GM20431 (cell line): ENCODE data around the gene ANKS1A.
"Not testable (repeated sequence)": the region's sequence is repeated elsewhere in the genome, so short reads cannot be mapped to it uniquely, and the experiment has no call there.

Experiments
- in situ Hi-C: fragments of 300-500 bp; cut with MseI, MboI; formaldehyde crosslinking; loops from one replicate; pipeline ENCODE4 v1.15.0; 2020; ENCODE audit warnings: low sequenced_read_pairs; ENCODE audit not compliant: unreplicated experiment

The ANKS1A gene

DNA sequence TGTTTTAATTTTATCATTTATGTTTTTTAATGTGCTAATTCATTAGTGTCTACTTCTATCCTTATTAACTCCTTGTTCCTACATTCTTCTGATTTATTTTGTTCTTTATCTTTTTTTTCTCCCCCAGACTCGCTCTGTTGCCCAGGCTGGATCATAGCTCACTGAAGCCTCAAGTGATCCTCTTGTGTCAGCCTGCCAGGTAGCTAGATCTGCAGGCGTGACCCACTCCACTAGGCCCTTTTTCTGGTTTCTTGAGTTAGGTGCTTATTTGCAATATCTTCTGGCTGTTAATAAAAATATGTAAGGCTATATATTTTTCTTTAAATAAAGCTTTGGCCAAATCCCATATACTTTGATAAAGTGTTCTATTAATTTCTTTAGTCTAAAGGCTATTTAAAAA lies 4.1 kb upstream of the ANKS1A start:
- in situ Hi-C loops = no loop called here

DNA sequence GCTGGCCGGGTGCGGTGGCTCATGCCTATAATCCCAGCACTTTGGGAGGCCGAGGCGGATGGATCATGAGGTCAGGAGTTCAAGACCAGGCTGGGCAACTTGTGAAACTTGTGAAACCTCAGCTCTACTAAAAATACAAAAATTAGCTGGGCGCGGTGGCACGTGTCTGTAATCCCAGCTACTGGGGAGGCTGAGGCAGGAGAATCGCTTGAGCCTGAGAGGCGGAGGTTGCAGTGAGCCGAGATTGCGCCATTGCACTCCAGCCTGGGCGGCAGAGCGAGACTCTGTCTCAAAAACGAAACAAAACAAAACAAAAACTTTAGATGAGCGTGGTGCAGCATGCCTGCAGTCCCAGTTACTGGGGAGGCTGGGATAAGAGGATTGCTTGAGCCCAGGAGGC lies 3.2 kb upstream of the ANKS1A start:
- in situ Hi-C loops = not testable (repeated sequence)

DNA sequence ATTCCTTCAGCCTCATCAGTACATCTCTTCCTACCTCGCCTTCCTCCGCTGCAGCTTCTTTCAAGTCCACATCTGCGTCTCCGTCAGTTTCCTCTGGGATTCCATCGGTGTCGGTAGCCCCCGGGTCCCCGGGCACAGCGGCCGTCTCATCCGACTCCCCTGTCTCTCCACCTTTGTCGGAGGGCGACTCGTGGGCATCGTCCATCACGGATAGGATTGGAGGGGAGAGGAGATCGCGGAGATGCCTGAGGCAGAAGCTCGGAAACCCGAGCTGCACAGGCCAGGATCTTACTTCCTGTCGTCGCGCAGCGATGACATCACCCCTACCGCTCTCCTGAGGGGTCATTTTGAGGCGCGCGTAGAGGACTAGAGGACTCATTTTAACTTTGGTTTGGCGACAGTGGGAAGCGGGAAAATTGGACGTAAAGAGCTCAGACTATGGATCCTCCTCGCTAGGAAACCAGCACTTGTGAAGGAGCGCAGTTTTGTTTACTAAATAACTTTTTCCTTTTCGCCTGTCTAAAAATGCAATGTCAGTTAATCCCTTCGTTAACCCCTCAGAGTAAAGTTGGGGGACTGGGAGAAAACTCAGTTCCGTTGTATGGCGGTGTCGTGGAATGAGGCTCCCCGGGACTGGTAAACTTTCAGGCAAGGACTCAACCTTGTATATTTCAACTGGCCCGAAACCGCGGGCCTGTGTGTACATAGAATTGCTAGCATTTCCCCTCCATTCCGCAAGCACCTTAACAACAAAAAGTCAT lies 1.1 kb upstream of the ANKS1A start, which contains the start of gene TAF11:
Gene TAF11 (minus strand): TSS at position 290 of the 761 bp plus-strand sequence. CDS start 85 bp downstream, at position 205.
- in situ Hi-C loops = no loop called here

DNA sequence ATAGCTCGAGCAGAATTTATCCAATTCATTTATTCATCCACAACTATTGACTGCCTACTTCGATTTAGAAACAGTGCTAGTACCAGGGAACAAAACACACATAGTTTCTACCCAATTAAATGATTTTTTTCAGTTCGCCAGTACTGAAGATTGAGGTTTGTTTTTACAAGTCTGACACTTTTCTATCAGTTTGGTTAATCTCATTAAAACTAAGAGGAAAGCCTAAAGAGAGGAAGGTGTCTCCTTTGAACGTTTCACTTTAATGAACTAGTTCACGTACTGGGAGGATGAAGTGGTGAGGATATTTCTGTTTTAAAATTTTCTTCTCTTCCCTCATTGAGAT lies 570 bp upstream of the ANKS1A start:
- in situ Hi-C loops = no loop called here

DNA sequence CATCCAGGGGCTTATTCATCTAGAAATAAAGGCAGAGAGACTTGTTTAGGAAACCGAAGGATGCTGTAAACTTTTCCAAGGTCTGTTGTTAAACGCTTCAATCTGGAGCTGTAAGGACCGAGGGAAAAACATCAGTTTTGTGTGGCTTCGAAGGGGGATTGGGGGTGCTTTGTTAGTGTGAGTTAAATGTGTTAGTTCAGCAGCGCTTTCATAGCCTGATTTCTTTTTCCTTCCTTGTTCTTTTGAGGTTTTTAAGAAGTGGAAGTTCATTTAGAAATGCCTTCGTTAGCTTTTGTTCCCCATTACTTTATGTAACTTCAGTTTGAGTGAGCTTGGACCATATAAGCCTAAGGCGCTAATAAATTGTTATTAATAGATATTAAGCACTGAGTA lies 1.5 kb downstream of the ANKS1A start:
- in situ Hi-C loops = no loop called here

DNA sequence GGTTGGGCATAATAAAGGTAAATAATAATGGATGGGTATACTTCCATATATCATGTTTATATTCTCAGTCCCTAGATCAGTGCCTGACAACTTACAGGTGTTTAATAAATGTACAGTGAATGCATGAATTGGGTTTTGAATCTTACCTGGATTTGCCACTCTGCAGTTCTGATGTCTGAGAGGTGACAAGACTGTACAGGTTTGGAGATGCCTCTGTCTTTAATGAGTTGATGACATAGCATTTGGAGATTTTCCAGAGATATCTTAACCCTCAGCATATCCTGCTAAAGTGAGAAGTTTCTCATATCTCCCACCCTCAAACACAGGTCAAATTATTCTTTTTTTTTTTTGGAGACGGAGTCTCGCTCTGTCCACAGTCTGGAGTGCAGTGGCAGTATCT lies 2.2 kb downstream of the ANKS1A start:
- in situ Hi-C loops = no loop called here

DNA sequence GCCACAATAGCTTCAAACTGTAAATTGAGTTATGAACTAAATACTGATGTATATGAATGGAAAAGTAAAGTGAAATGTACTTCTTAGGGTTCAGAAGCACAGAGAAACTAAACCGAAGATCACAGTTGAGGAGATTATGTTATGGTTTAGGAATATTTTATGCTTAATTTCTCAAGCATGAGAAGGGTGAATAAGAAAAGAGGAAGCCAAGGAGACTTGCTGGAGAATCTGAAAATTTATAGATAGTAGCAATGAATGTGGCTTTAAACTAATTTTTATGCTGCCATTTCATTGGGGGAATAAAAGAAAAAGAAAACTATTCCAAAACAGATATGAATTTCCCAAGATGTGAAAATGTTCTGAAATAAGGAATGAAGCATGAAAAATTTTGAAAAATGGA lies 5.6 kb downstream of the ANKS1A start:
- in situ Hi-C loops = no loop called here

DNA sequence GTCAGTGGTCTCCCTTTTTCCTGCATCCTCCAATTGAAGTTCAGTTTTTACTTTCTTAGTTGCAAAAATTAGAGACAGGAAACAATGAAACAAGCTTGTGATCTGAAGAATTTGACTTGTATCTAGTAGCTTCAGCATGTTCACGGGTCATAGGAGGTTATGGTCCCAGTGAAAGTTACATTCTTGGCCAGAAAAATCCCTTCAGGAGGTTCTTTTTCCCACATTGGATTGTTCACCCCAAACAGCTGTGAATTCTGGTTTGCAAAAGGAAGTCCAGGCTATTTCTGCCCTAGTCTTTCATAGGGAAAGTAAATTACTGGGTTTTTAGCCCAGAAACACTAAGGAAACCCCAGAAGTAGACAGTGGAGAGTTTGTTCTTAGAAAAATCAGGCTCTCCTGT lies 8.1 kb downstream of the ANKS1A start:
- in situ Hi-C loops = no loop called here

DNA sequence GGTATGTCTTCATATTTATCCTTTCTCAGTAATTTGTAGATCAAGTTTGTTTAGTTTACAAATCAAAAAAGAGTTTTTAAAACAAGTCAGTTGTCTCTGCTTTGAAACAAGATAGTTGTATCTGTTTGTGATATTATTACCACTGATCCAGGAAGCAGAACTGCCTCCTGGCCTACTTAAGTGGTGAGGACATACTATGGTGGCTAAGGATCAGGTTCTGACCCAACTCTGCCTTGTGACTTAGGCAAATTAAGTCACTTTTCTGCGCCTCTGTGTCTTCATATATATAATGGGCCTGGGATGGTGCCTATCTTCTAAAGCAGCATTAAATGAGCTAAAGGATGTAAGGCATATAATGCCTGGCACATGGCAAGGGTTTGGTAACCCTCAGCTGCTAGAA lies 8.7 kb downstream of the ANKS1A start:
- in situ Hi-C loops = no loop called here

DNA sequence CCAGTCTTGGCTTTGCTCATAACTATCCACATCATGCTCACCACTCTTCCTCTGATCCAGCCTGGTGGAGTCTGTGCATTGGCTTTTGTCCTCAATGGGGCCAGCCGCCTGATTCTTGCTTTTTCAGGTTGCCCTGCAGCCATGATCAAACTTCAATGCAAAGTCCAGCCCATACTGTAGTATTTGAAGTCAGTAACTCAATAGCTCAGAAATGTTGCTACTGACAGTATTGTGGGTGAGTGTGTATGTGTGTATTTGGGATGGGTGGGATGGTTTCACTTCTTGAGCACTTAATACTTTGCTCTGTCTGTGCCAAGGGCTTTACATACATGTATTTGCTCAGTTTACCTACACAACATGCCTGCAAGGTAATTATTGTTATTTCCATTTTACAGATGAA lies 10.7 kb downstream of the ANKS1A start:
- in situ Hi-C loops = not testable (repeated sequence)

DNA sequence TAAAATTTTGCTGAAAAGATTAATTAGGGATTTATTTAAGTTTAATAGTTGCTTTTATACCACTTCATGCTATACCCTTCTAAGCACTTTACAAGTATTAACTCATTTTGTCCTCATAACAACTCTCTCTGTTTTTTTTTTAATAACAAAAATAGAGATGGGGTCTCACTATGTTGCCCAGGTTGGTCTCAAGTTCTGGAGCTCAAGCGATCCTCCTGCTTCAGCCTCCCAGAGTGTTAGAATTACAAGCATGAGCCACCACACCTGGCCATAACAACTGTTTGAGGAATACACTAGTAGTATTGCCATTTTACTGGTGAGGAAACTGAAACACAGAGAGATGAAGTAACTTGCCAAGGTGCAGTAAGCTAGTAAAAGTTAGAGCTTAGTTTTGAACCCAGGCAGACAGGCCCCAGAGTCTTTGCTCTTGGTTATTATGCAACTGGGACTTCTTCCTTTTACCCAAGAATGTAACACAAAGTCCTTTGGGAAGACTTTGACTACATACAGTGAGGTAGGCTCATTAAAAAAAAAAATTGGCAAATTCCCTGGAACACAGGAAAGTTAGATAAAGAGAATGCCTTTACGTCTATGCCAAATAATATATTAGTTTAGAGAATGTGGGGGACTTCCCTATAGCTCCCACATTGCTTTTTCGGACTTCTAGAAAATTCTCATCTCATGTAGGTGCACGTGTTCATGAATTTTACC lies 11.4 kb downstream of the ANKS1A start:
- in situ Hi-C loops = no loop called here

DNA sequence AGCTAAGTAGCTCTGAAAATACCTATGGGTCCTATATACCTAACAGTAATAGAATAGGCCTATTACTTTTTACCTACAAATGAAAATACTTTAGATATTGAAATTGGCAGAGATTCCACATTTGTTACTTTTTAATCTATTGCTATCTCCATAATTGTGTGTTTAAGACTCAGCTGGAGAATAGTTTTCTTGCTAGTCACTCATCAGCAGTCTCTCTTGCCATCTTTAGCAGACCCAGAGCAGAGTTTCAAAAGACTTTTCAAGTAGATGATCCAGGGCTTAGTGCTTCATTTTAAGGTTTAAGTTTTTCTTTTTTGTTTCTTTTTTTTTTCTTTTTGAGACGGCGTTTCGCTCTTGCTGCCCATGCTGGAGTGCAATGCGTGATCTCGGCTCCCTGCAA lies 12.9 kb downstream of the ANKS1A start:
- in situ Hi-C loops = no loop called here

DNA sequence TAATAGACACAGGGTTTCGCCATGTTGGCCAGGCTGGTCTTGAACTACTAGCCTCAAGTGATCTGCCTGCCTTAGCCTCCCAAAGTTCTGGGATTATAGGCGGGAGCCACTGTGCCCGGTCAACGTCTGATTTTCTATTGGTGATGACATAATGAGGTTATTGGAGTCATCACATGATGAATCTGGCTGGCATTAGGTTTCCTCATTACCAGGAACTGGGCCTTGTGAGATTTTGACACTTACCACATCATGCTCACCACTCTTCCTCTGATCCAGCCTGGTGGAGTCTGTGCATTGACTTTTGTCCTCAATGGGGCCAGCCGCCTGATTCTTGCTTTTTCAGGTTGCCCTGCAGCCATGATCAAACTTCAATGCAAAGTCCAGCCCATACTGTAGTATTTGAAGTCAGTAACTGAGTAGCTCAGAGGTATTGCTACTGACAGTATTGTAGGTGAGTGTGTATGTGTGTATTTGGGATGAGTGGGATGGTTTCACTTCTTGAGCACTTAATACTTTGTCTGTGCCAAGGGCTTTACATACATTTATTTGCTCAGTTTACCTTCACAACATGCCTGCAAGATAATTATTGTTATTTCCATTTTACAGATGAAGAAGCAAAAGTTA lies 16.0 kb downstream of the ANKS1A start:
- in situ Hi-C loops = no loop called here

DNA sequence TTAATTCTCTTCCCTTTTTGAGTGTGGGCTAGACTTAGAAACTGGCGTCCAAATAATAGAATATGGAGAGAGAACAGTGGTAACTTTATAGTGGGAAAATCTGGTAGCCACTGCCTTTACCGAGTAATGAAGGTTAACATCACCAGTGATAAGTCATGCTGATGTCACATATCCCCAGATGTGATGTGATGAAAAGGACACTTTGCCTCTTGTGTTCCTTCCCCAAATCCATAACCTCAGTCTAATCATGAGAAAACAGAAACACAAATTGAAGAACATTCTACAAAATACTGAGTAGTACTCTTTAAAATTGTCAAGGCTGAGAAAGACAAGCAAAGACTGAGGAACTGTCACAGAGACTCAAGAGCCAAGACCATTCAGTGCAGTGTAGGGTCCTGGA lies 17.8 kb downstream of the ANKS1A start:
- in situ Hi-C loops = no loop called here

DNA sequence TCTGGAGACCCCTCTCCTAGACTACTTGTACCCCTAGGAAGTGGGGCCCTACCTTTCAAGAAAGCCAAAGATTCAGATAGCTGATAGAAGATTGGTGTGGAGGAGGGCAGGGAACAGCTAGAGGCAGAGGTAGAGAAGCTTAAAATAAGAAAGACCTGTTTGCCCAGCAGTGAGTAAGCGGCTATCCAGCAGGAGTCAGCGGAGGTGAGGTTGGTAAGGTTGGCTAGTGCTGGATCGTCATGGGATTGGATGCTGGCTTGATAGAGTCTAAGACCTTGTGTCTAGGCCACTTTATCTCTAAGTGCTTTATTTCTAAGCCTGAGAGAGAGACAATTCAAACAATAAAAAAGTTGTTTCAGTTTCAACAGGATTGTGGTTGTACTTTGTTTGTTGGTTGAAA lies 19.1 kb downstream of the ANKS1A start:
- in situ Hi-C loops = no loop called here

DNA sequence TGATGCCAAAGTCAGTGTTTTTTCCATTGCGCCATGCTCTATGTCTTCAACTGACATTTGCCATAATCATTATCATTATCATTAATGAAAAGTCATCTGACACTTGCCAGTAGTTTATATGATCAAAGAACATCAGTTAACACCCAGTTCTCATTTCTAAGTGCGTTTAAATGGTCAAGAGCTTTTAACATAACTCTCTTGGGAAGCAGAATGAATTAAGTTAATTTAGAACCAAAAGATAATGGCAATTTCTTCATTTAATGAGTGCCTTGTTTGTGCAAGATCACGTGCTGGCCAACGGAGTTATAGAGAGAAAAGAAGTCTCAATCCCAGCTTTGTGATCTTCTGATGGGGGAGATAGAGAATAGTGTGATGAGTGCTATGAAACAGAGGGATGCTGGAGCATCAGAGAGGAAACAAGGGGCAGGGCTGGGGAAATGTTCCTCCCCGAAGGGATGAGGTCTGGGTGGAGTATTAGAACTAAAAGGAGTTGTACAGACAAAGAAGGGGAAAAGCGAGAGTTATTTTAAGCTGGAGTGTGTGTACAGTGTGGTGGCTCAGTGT lies 20.3 kb downstream of the ANKS1A start:
- in situ Hi-C loops = no loop called here

DNA sequence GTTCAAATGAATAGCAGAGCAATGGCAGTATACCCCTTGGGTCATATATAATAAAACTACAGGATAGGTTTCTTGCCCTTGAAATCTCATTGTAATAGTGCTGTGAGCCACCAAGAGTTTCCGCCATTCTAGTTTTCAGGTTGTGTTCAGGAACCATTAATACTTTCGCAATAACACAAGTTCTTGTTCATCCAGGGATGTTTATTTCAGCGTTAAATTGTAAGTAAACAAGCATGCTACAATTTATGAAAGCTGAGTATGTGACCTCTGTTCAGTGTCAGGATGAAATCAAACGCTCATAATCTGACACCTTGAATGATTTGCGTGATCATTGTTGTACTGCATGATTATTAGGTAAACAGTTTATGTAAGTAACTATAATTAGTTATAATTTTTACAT lies 22.8 kb downstream of the ANKS1A start:
- in situ Hi-C loops = no loop called here

DNA sequence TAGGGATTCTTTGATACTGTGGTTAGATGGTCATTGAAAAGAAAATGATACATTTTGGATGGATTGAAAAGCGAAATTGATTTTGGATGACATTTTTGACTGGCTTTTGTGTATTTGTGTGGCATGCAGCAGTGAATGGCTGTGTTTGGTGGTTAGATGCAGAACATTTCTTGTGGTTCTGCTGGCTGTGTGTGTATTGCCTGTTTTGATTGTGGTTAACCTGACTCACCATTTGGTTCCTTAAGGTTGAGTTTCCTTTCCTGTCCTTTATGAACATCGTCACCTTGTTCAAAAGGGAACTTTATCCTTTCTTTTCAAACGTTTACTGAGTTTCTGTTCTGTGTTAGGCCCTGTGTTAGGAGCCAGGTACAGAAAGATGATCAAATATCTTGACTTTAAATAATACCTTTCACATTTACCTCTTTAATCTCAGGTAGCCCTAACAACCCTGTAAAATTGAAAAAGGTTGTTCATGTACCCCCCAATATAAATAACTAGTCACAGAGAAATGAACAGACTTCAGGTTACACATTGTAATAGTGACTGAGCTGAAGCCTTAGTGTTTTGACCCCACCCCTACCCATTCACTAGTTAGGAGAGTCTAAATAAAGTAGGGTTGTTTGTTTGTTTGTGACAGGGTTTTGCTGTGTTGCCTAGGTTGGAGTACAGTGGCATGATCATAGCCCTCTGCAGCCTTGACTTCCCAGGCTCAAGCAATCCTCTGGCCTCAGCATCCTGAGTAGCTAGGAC lies 23.8 kb downstream of the ANKS1A start:
- in situ Hi-C loops = no loop called here

DNA sequence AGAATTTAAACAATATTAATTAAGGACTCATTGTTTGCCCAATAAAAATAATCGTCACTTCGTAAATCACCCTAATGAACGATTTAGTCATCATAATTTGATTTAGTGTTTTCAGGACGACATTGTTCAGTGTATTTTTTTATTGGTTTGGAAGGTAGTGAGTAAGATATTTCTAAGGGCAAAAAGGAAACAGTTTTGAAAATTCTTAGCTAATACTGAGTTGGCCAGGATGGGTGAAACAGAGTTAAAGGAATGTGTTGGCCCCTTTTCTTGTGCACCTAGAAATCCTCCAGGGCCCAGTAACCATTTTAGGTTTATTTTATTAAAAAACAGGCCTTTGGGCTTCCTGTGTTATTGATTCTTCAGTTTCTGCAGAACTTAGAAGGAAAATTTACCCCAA lies 25.3 kb downstream of the ANKS1A start:
- in situ Hi-C loops = no loop called here

DNA sequence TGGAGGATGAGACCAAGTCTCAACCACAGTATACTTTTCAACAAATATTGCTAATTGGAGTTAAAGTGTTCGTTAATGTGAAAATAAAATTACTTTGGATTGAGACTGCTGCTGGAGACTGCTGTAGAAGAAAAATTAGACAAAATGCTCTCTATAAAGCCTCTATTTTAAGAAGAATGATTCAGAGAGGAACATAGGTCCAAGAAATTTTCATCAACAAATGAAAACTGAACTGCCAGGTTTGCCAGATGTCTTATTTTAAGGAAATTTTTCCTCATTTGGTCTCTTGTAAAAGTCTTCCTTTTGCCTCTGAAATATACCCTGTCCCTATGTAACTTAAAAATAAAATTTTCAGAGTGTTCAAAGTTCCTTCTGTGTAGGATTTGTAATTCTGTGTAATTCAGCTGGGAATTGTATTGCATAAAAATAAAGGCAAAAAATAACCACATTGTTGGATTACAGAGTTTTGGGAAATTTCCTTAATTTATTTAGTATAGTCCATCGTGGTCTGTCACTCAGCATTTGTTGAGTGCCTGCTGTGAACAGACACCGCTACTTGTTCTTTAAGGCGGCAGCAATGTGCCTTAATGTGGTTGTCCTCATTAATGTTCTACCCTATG lies 27.4 kb downstream of the ANKS1A start:
- in situ Hi-C loops = no loop called here
